SK-N-SH (cell line): Measurements from ENCODE around the gene LRCH4. TPM values are rescaled to one million over a fixed set of nuclear protein-coding genes. Genes with fewer than 3 reads are reported as not detected.

Experiments
- CTCF ChIA-PET: fragments of 300-600, 350-600 bp; formaldehyde crosslinking; extraction: SDS; loops from one replicate; lab custom pipeline; 2021; lab: Yijun Ruan, JAX
- POLR2A ChIA-PET: fragments of 350-600 bp; sonication (Branson Sonifier 250); formaldehyde crosslinking; extraction: SDS; loops from one replicate; lab custom pipeline; 2020; ENCODE audit warnings: antibody characterized with exemption, inconsistent platforms; lab: Yijun Ruan, JAX
- DNase-seq: peaks from one replicate; pipeline ENCODE4 v3.0.0; 2012
- H2AFZ ChIP-seq: fragments of 200-600 bp; sonication (generic); 2 replicates; pipeline ENCODE4 v1.8.1; 2016; ENCODE audit warnings: antibody characterized with exemption, mild to moderate bottlenecking, low read depth
- H3F3A ChIP-seq: fragments of 200-600 bp; sonication (generic); replicated peaks from 2 replicates; pipeline ENCODE3; 2016; ENCODE audit warnings: antibody characterized with exemption, mild to moderate bottlenecking; ENCODE audit not compliant: insufficient read depth
- H3K27ac ChIP-seq, 2 experiments: fragments of 200-500 bp in 1 of 2; fragments of 200-600 bp in 1 of 2; sonication (Bioruptor generic) in 1 of 2; sonication (generic), shearing (Covaris generic) in 1 of 2; 2 replicates each; pipeline versions ENCODE4 v1.5.1 to v1.6.1; 2014 to 2016; ENCODE audit warnings: low read depth in 2 of 2, inconsistent platforms in 1 of 2, low read length in 1 of 2, mild to moderate bottlenecking in 1 of 2, mixed read lengths in 1 of 2
- H3K27me3 ChIP-seq: fragments of 200-600 bp; sonication (generic), shearing (Covaris generic); 2 replicates; pipeline ENCODE4 v1.6.1; 2016; ENCODE audit warnings: mixed run types; ENCODE audit not compliant: insufficient read depth
- H3K36me3 ChIP-seq, 2 experiments: fragments of 200-500 bp in 1 of 2; fragments of 200-600 bp in 1 of 2; sonication (Bioruptor generic) in 1 of 2; sonication (generic) in 1 of 2; replicated peaks in 1 of 2; 2 replicates each; pipeline versions ENCODE3 to v1.5.1; 2014 to 2016; ENCODE audit warnings: low read length in 1 of 2, mild to moderate bottlenecking in 1 of 2; ENCODE audit not compliant: insufficient read depth in 2 of 2, control insufficient read depth in 1 of 2
- H3K4me1 ChIP-seq, 2 experiments: fragments of 200-500 bp in 1 of 2; fragments of 200-600 bp in 1 of 2; sonication (Bioruptor generic) in 1 of 2; sonication (generic), shearing (Covaris generic) in 1 of 2; 2 replicates each; pipeline versions ENCODE4 v1.5.1 to v1.6.1; 2014 to 2016; ENCODE audit warnings: low read depth in 1 of 2, low read length in 1 of 2, mixed run types in 1 of 2; ENCODE audit not compliant: insufficient read depth in 2 of 2, control insufficient read depth in 1 of 2
- H3K4me2 ChIP-seq: fragments of 200-600 bp; sonication (generic), shearing (Covaris generic); 2 replicates; pipeline ENCODE4 v1.6.1; 2017; ENCODE audit warnings: mixed run types
- H3K4me3 ChIP-seq, 2 experiments: fragments of 200-500 bp in 1 of 2; fragments of 200-600 bp in 1 of 2; sonication (Bioruptor generic) in 1 of 2; sonication (generic), shearing (Covaris generic) in 1 of 2; 2 replicates each; pipeline versions ENCODE4 v1.5.1 to v1.8.1; 2014 to 2016; ENCODE audit warnings: low read depth in 2 of 2, inconsistent platforms in 1 of 2, low read length in 1 of 2, mild to moderate bottlenecking in 1 of 2, mixed read lengths in 1 of 2, moderate library complexity in 1 of 2
- H3K79me2 ChIP-seq: fragments of 200-600 bp; sonication (generic); 2 replicates; pipeline ENCODE4 v1.8.1; 2017; ENCODE audit warnings: mild to moderate bottlenecking; ENCODE audit not compliant: insufficient read depth
- H3K9ac ChIP-seq: fragments of 200-600 bp; sonication (generic); 2 replicates; pipeline ENCODE4 v1.6.1; 2017; ENCODE audit warnings: mixed run types
- H3K9me2 ChIP-seq: fragments of 200-600 bp; sonication (generic); 2 replicates; pipeline ENCODE4 v1.6.1; 2017; ENCODE audit warnings: mixed run types
- H3K9me3 ChIP-seq: fragments of 200-600 bp; sonication (generic); 2 replicates; pipeline ENCODE4 v1.6.1; 2017; ENCODE audit warnings: mixed run types, mild to moderate bottlenecking, moderate library complexity
- H4K20me1 ChIP-seq: fragments of 200-600 bp; sonication (generic); 2 replicates; pipeline ENCODE4 v1.6.1; 2017; ENCODE audit warnings: mild to moderate bottlenecking, mixed run types; ENCODE audit not compliant: insufficient read depth
- GATA2 ChIP-seq: sonication (generic); formaldehyde crosslinking; IDR thresholded peaks from 2 replicates; pipeline ENCODE4 v1.5.0; 2020; ENCODE audit warnings: mild to moderate bottlenecking, missing genetic modification reagents
- JUND ChIP-seq: IDR thresholded peaks from 2 replicates; pipeline ENCODE4 v1.4.0; 2012
- MXI1 ChIP-seq: IDR thresholded peaks from 2 replicates; pipeline ENCODE4 v1.6.1; 2012; ENCODE audit warnings: mild to moderate bottlenecking, low read depth, low read length, improper control_type of control experiment
- NRF1 ChIP-seq: IDR thresholded peaks from 2 replicates; pipeline ENCODE4 v1.6.1; 2012; ENCODE audit warnings: low read depth, mild to moderate bottlenecking, low read length
- RCOR1 ChIP-seq: fragments of 150-350 bp; IDR thresholded peaks from 2 replicates; pipeline ENCODE4 v1.6.1; 2017; ENCODE audit warnings: antibody characterized with exemption, low read length
- SIN3A ChIP-seq: IDR thresholded peaks from 2 replicates; pipeline ENCODE4 v1.6.1; 2012; ENCODE audit warnings: low read depth, mild to moderate bottlenecking, low read length, moderate library complexity, borderline replicate concordance
- SMC3 ChIP-seq: IDR thresholded peaks from 2 replicates; pipeline ENCODE4 v1.6.1; 2012; ENCODE audit warnings: low read depth, low read length, improper control_type of control experiment
- TAF1 ChIP-seq: IDR thresholded peaks from 2 replicates; pipeline ENCODE4 v1.6.1; 2012; ENCODE audit warnings: low read depth, mild to moderate bottlenecking, low read length, moderate library complexity, borderline replicate concordance
- YY1 ChIP-seq: IDR thresholded peaks from 2 replicates; pipeline ENCODE4 v1.4.0; 2012; ENCODE audit warnings: low read depth, mild to moderate bottlenecking
- WGBS: methylation state at CpG from one replicate; pipeline ENCODE4 v1.1.6; 2017; ENCODE audit warnings: low lambda C conversion rate; 5-methylcytosine and 5-hydroxymethylcytosine counted together
- polyA plus RNA-seq, 3 experiments: library from polyadenylated mRNA; depleted of rRNA; stranded (reverse); fragments of >200 nt; gene quantifications; 2 replicates each; pipeline ENCODE4 v1.2.3, GENCODE V29; 2012
- TF ChIP-seq, protein P1 (sequence below): IDR thresholded peaks from 2 replicates; pipeline ENCODE4 v1.4.0; 2012; ENCODE audit warnings: low read depth, borderline replicate concordance
- TF ChIP-seq, protein P2 (sequence below): IDR thresholded peaks from 2 replicates; pipeline ENCODE4 v1.6.1; 2012; ENCODE audit warnings: mild to moderate bottlenecking, low read depth, low read length, moderate library complexity
- TF ChIP-seq, protein P3 (sequence below): IDR thresholded peaks from 2 replicates; pipeline ENCODE4 v1.4.0; 2012; ENCODE audit warnings: low read depth, borderline replicate concordance

LRCH4 gene
- polyA plus RNA-seq, 1 of the 3 experiments (the other 2 are of a cell fraction) = 29.8 TPM

DNA sequence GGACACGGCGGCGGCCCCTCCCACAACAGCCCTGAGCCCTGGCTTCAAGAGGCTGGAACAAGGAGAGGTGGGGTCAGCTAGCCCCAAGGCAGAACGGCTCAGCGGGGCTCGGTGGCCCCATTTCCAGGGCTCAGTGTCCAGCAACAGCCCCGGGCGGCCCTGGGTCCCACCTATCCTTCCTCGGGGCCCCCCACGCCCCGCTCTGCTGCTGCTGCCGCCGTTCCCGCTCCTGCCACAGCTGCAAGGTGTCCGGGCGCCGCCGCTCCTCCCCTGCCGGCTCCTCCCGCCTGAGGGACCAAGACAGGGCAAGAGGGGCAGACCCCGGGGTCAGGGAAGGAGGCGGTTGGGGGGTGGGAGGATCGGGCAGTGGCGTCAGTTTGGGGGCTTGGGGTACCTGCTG is 8.8 kb downstream of the LRCH4 start:
- Histone ChIP-seq H3K4me2 (no peak overlapping the region), H3K9me3 (no peaks in the 10 kb centered on the region), H3K79me2 (0 out of 2 replicates have a peak, but pooled peaks cover under 1% of the 10 kb centered on the region), H3K4me3 (no peak overlapping the region), H3K9me2 (no peaks in the 10 kb centered on the region), H3K36me3 (peaks cover 27 to 57% of the 10 kb centered on the region in 2 experiments), H4K20me1 (0 out of 2 replicates have a peak, but pooled peaks cover 3% of the 10 kb centered on the region), H3K4me1 (no peaks in the 10 kb centered on the region), H2AFZ (no peak overlapping the region), H3K9ac (no peak overlapping the region), H3K27me3 (no peaks in the 10 kb centered on the region), H3K27ac (no peak overlapping the region), H3F3A (no peaks in the 10 kb centered on the region)
- ChIA-PET CTCF (interaction anchor here (0.6 to 4.3 kb wide), 12 partner anchors 8 to 148 kb away, joined by 3 to 30 read pairs (median 4); partner anchors contain the start of gene FBXO24), POLR2A (interaction anchor here (0.8 kb wide), 1 partner anchor 9 kb away, joined by 4 read pairs; the partner anchor contains the start of gene FBXO24)
- TF ChIP-seq MXI1 (no peak), NRF1 (no peak), GATA2 (no peak), TAF1 (no peak), RCOR1 (no peak), SIN3A (no peak), JUND (no peak), YY1 (no peak), SMC3 (no peak)
- TF ChIP-seq, protein P1, sequence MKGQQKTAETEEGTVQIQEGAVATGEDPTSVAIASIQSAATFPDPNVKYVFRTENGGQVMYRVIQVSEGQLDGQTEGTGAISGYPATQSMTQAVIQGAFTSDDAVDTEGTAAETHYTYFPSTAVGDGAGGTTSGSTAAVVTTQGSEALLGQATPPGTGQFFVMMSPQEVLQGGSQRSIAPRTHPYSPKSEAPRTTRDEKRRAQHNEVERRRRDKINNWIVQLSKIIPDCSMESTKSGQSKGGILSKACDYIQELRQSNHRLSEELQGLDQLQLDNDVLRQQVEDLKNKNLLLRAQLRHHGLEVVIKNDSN = no peak
- TF ChIP-seq, protein P2, sequence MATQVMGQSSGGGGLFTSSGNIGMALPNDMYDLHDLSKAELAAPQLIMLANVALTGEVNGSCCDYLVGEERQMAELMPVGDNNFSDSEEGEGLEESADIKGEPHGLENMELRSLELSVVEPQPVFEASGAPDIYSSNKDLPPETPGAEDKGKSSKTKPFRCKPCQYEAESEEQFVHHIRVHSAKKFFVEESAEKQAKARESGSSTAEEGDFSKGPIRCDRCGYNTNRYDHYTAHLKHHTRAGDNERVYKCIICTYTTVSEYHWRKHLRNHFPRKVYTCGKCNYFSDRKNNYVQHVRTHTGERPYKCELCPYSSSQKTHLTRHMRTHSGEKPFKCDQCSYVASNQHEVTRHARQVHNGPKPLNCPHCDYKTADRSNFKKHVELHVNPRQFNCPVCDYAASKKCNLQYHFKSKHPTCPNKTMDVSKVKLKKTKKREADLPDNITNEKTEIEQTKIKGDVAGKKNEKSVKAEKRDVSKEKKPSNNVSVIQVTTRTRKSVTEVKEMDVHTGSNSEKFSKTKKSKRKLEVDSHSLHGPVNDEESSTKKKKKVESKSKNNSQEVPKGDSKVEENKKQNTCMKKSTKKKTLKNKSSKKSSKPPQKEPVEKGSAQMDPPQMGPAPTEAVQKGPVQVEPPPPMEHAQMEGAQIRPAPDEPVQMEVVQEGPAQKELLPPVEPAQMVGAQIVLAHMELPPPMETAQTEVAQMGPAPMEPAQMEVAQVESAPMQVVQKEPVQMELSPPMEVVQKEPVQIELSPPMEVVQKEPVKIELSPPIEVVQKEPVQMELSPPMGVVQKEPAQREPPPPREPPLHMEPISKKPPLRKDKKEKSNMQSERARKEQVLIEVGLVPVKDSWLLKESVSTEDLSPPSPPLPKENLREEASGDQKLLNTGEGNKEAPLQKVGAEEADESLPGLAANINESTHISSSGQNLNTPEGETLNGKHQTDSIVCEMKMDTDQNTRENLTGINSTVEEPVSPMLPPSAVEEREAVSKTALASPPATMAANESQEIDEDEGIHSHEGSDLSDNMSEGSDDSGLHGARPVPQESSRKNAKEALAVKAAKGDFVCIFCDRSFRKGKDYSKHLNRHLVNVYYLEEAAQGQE = no peak
- TF ChIP-seq, protein P3, sequence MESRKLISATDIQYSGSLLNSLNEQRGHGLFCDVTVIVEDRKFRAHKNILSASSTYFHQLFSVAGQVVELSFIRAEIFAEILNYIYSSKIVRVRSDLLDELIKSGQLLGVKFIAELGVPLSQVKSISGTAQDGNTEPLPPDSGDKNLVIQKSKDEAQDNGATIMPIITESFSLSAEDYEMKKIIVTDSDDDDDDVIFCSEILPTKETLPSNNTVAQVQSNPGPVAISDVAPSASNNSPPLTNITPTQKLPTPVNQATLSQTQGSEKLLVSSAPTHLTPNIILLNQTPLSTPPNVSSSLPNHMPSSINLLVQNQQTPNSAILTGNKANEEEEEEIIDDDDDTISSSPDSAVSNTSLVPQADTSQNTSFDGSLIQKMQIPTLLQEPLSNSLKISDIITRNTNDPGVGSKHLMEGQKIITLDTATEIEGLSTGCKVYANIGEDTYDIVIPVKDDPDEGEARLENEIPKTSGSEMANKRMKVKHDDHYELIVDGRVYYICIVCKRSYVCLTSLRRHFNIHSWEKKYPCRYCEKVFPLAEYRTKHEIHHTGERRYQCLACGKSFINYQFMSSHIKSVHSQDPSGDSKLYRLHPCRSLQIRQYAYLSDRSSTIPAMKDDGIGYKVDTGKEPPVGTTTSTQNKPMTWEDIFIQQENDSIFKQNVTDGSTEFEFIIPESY = no peak
- peak; percentile 32 for DNase-seq
- 92% methylated on average over 24 of the region's 24 CpGs for WGBS
